ENCODE data around the gene DCAF11.

DNA sequence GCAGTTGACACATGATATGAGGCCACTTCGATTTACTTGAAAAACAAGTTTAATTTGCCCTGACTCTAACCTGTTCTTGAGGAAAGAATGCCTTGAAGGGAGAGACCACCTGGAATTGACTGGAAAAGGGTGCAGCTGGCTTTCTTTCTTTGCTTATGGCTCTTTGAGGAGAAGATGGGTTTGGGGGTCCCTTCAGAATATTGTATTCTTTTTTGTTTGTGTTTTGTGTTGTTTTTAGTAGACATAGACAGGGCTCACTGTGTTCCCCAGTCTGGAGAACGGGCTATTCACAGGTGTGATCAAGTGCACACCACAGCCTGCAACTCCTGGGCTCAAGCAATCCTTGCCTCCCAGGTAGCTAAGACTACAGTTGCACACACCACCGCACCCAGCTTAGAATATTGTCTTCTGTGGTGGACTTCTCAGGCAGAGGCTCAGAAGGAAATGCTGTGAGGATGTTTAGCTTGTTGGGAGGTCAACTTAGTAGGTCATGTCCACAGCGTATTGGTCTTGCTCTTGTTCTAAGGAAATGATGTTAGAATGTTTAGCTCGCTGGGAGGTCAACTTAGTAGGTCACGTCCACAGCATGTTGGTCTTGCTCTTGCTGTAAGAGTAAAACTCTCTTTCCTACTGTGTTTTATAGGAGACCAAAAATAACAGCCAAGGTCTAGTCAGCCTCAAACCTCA is 1.7 kb downstream of the DCAF11 start:
- TF ChIP-seq POLR2AphosphoS5 (IDR thresholded peaks at IDR 0.05): no peak
- TF ChIP-seq CTCF (IDR thresholded peaks at IDR 0.05): no peak
- TF ChIP-seq POLR2A (IDR thresholded peaks at IDR 0.05): no peak

Data from upper lobe of left lung (tissue), 4 donors.